ENCODE data around the gene EDAR. TPM values are rescaled to one million over a fixed set of nuclear protein-coding genes. Genes with fewer than 3 reads are reported as not detected.

EDAR gene
- total and polyA plus RNA-seq, 2 of the 8 experiments (the other 6 are each of a cell fraction or from before 2014, with no cell fraction given), result not detected

- no peak for TF ChIP-seq CHD7 (IDR thresholded peaks at IDR 0.05; ENCODE audit: insufficient replicate concordance, low read length)
- no peak for TF ChIP-seq POLR2AphosphoS5 (IDR thresholded peaks at IDR 0.05; ENCODE audit: low read depth, low read length)
- peak; percentile 40 to 44; a peak in 3 of 4 replicates for TF ChIP-seq RAD21 (IDR thresholded peaks at IDR 0.05 in 1 of 2, conservative IDR thresholded peaks at IDR 0.05 in 1 of 2; ENCODE audit: low read depth in 2 of 2, low read length in 2 of 2)
- TF ChIP-seq SIN3A (conservative IDR thresholded peaks at IDR 0.05 in 1 of 2, IDR thresholded peaks at IDR 0.05 in 1 of 2; ENCODE audit: low read depth in 1 of 2, low read length in 2 of 2), result no peak
- no peak for TF ChIP-seq USF2 (IDR thresholded peaks at IDR 0.05; ENCODE audit: low read length)
These were observed 44.3 kb downstream of the EDAR start (continued) for GRCh38 chr2:108944601-108945331.

All from H1 (cell line).